DND-41 (cell line): Measurements from ENCODE around the gene ULK2.

Experiments
- EZH2 ChIP-seq: IDR thresholded peaks from 3 replicates; pipeline ENCODE4 v1.6.1; 2012; ENCODE audit warnings: borderline replicate concordance, low read depth, mild to moderate bottlenecking, moderate library complexity, low read length, inconsistent platforms; ENCODE audit not compliant: severe bottlenecking
- TF ChIP-seq, protein P1 (sequence below): IDR thresholded peaks from 2 replicates; pipeline ENCODE4 v1.5.1; 2012; ENCODE audit warnings: borderline replicate concordance, low read length, moderate library complexity, mild to moderate bottlenecking; ENCODE audit not compliant: poor library complexity, severe bottlenecking; ENCODE audit errors: extremely low read depth

DNA sequence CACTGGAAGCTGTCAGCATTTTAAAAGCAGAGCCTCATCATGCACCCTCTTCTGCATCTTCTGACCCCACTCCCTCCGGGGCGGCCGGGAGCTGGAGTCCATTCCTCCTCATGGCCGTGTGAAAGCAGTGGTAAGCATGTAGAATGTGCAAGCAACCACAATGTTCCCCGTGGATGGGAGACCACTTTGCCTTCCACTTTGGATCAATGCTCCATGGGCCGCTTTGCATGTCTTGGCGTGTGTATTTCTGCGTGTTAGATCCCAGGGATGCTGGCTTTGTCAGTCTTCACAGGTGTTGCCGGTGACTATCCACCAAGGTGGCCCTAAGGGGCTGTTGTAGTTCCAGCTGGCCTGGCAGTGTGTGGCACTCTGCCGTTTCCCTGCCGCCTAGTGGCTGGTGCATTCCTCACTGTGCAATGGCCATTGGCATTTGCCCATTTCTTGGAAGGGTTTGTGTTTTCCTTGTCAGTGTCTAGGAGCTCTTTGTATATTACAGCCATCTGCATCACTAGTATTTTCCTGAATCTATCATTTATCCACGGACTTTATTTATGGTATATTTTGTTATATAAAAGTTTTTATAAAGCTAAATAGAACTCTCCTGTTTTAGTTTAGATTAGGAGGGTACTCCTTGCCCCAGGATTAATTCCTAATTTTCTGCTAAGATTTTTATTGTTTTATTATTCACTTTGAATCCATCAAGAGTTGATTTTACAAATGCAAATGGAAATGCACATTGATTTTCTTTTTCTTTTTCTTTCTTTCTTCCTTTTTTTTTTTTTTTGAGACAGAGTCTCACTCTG, 113.9 kb downstream of the ULK2 start:
- TF ChIP-seq, protein P1, sequence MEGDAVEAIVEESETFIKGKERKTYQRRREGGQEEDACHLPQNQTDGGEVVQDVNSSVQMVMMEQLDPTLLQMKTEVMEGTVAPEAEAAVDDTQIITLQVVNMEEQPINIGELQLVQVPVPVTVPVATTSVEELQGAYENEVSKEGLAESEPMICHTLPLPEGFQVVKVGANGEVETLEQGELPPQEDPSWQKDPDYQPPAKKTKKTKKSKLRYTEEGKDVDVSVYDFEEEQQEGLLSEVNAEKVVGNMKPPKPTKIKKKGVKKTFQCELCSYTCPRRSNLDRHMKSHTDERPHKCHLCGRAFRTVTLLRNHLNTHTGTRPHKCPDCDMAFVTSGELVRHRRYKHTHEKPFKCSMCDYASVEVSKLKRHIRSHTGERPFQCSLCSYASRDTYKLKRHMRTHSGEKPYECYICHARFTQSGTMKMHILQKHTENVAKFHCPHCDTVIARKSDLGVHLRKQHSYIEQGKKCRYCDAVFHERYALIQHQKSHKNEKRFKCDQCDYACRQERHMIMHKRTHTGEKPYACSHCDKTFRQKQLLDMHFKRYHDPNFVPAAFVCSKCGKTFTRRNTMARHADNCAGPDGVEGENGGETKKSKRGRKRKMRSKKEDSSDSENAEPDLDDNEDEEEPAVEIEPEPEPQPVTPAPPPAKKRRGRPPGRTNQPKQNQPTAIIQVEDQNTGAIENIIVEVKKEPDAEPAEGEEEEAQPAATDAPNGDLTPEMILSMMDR = peak; percentile 48
- TF ChIP-seq EZH2 = no peak
